IPS-15b (cell line): ENCODE results near the gene TNRC6C.

Source experiments
- H3K27me3 ChIP-seq: one replicate; pipeline ENCODE4 v1.6.1; 2013; ENCODE audit warnings: low read length; ENCODE audit not compliant: control insufficient read depth, insufficient read depth
- H3K36me3 ChIP-seq: one replicate; pipeline ENCODE4 v1.6.1; 2013; ENCODE audit warnings: low read length; ENCODE audit not compliant: control insufficient read depth, insufficient read depth
- H3K4me1 ChIP-seq: one replicate; pipeline ENCODE4 v1.6.1; 2013; ENCODE audit warnings: mild to moderate bottlenecking, low read length; ENCODE audit not compliant: control insufficient read depth, insufficient read depth
- H3K4me3 ChIP-seq: one replicate; pipeline ENCODE4 v1.5.1; 2013; ENCODE audit warnings: low read depth, low read length
- H3K9ac ChIP-seq: one replicate; pipeline ENCODE4 v1.6.1; 2013; ENCODE audit warnings: low read depth, mild to moderate bottlenecking, low read length
- H3K9me3 ChIP-seq: one replicate; pipeline ENCODE4 v1.6.1; 2013; ENCODE audit warnings: mild to moderate bottlenecking, low read length; ENCODE audit not compliant: control insufficient read depth, insufficient read depth

TNRC6C gene

GRCh38 chr17:78146471-78146869, 188.0 kb downstream of the TNRC6C start:
- H3K9ac ChIP-seq = no peak overlapping the region
- H3K36me3 ChIP-seq = peaks cover 2% of the 10 kb centered on the region
- H3K4me1 ChIP-seq = no peaks in the 10 kb centered on the region
- no peaks in the 10 kb centered on the region for H3K9me3 ChIP-seq
- H3K4me3 ChIP-seq = no peak overlapping the region
- H3K27me3 ChIP-seq = no peaks in the 10 kb centered on the region

GRCh38 chr17:78146881-78147280, 188.4 kb downstream of the TNRC6C start:
- no peak overlapping the region for H3K4me3 ChIP-seq
- no peak overlapping the region for H3K9ac ChIP-seq
- no peaks in the 10 kb centered on the region for H3K27me3 ChIP-seq
- H3K9me3 ChIP-seq = no peaks in the 10 kb centered on the region
- peaks cover 2% of the 10 kb centered on the region for H3K36me3 ChIP-seq
- H3K4me1 ChIP-seq = no peaks in the 10 kb centered on the region

GRCh38 chr17:78147315-78147998, 189.0 kb downstream of the TNRC6C start:
- no peaks in the 10 kb centered on the region for H3K9me3 ChIP-seq
- no peaks in the 10 kb centered on the region for H3K4me1 ChIP-seq
- no peaks in the 10 kb centered on the region for H3K27me3 ChIP-seq
- H3K9ac ChIP-seq = no peak overlapping the region
- H3K4me3 ChIP-seq = no peak overlapping the region
- H3K36me3 ChIP-seq = peaks cover 2% of the 10 kb centered on the region

- no peaks in the 10 kb centered on the region for H3K9me3 ChIP-seq
- no peak overlapping the region for H3K9ac ChIP-seq
- H3K4me3 ChIP-seq = no peak overlapping the region
These were observed 189.9 kb downstream of the TNRC6C start for GRCh38 chr17:78148286-78149016.

GRCh38 chr17:78151514-78152008, 193.1 kb downstream of the TNRC6C start:
- Histone ChIP-seq H3K4me1 (no peaks in the 10 kb centered on the region), H3K9me3 (no peaks in the 10 kb centered on the region), H3K9ac (no peak overlapping the region), H3K27me3 (no peaks in the 10 kb centered on the region), H3K36me3 (peaks cover 2% of the 10 kb centered on the region), H3K4me3 (no peak overlapping the region)

More at GRCh38 chr17:78148286-78149016, 189.9 kb downstream of the TNRC6C start:
- H3K36me3 ChIP-seq = peaks cover 2% of the 10 kb centered on the region
- no peaks in the 10 kb centered on the region for H3K4me1 ChIP-seq
- H3K27me3 ChIP-seq = no peaks in the 10 kb centered on the region

GRCh38 chr17:78154903-78155811, 196.7 kb downstream of the TNRC6C start:
- H3K9ac ChIP-seq = no peak overlapping the region
- no peaks in the 10 kb centered on the region for H3K36me3 ChIP-seq
- H3K4me3 ChIP-seq = no peak overlapping the region
- H3K4me1 ChIP-seq = no peaks in the 10 kb centered on the region
- H3K9me3 ChIP-seq = no peaks in the 10 kb centered on the region
- H3K27me3 ChIP-seq = no peaks in the 10 kb centered on the region
